Stromal cell of bone marrow (primary cell): Measurements from ENCODE around the gene DBN1.
A peak's percentile ranks its signal among the peaks of the same experiment; 100 is the strongest.

Experiments
- DNase-seq: peaks from one replicate; pipeline ENCODE4 v3.0.0-alpha.2; 2012; ENCODE audit warnings: low read depth

DBN1 gene

DNA sequence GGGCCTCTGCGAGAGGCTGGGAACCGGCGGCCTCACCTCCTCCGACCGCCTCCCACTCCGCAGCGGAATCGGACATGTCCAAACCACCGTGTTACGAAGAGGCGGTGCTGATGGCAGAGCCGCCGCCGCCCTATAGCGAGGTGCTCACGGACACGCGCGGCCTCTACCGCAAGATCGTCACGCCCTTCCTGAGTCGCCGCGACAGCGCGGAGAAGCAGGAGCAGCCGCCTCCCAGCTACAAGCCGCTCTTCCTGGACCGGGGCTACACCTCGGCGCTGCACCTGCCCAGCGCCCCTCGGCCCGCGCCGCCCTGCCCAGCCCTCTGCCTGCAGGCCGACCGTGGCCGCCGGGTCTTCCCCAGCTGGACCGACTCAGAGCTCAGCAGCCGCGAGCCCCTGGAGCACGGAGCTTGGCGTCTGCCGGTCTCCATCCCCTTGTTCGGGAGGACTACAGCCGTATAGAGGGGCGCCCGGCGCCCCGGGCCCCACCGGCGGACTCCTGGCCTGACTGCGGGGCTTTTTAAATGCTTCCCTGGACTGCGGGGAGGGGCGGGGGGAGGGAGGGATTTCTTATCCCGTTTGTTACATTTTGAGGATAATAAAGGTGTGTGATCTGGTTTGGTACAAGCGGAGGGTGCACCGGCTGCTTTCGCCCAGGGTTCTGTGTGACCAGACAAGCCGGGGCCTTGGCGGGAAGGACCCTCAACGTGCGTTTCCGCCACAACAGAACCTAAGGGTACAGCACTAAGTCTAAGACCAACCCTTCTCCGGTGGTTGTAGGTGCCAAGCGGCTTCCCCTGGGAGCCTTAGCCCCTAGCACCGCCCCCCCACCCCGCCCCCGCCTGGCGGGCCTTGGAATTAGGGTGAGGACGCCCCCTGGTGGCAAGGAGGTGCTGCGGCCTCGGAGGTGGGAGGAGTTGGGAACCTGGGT, 17.5 kb downstream of the DBN1 start:
- DNase-seq, result peak; percentile 67

GRCh38 chr5:177455036-177455660, 18.3 kb downstream of the DBN1 start:
- no peak for DNase-seq

DNA sequence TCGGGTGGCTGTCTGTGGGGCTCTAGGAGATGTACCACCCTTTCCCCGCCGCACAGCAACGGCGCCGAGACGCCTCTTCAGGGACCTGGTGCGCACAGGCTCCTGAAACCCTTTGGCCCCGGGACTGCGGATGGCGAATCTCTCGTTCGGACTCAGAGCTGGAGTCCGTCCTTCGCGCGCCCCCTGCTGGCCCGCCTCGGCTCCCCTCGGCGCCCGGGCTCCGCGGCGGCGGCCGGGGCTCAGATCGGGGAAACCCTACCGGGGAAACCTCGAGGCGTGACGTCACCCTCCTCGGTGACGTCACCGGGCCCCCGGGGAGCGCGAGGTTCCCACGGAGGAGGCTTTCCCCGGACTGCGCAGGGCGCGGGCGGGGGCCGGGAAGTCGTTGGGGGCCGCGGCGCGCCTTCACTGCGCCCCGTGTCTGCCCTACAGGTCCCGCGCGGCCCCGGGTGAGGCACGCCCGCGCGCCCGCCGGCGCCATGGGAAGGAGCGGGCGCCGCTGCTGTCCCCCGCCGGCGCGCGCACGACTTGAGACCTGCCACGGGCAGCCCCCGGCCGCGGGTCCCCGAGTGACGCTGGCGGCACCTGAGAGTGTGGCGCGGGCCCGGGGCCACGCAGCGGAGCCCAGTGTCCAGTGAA, 18.9 kb downstream of the DBN1 start:
- DNase-seq, result peak; percentile 74

GRCh38 chr5:177453852-177454396, 19.5 kb downstream of the DBN1 start:
- DNase-seq, result no peak

DNA sequence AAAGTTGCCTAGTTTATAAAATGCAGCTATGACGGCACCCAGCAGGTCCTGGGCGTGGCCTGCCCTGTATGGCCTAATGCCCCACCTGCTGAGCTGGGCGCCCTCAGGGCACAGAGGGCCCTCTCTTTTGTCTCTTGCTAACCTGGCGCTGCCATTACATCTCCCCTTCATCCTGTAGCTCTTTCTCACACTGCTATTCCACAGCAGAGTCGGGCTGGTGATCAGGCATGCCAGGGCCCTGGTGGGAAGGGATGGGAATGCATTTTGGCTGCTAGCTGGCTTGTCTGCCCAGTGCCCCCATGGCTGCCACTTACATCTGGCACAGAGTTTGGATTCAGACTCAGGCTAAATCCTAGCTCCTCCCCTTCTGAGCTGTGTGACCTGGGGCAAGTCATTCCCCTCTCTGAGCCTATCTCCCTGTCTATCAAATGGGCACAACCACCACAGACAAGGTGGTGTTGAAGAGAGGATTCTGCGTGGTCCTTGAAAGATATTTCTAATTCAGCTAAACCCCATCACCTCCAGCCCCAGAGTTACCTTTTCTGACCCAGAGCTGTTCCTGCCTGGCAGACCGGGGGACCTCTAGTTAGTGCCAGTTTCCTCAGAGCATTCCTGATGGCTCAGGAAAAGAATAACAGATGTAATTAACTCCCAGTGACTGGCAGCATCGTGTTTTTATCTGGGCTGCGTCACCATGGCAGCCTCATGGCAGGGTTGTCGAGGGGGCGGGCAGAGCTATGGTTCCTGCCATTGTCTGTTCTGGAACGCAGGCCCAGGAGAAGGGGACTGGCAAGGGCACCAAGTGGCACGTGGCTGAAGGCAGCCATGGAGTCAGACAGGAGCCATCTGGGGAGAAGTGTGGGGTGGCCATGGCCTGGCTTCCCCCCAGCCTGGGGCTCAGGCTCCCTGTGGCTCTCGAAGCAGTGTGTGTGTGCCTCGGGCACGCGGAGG, 20.5 kb downstream of the DBN1 start:
- no peak for DNase-seq

DNA sequence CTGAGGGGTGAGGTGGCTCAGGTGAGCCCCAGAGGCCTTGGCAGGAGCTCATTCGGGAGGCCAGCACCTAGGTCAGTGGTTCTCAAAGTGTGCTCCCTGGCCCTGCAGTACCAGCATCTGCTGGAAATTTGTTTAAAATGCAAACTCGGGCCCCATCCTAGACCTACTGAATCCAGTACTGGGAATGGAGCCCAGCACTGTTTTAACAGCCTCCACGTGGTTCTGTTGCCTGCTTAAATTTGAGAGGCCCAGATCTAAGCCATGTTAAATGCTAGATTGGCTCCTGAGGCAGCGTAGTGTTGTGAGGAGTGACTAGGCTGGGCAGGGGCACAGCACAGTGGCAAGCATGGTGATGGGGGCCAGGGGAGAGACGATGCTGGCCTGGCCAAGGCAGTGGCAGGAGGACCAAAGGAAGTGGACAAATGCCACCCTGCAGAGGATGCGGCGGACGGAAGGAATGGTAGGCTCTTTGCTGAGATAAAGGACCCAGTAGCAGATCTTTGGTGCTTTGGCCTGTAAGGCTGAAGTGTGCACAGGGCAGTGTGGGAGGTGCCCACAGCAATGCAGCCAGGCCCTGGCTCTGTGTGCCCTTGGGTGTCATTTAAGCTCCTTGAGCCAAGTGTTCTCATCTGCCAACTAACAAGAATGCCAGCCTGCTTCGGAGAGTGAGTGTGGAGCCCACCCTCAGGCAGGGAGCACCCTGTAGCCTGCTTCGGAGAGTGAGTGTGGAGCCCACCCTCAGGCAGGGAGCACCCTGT, 22.6 kb downstream of the DBN1 start:
- DNase-seq, result no peak

DNA sequence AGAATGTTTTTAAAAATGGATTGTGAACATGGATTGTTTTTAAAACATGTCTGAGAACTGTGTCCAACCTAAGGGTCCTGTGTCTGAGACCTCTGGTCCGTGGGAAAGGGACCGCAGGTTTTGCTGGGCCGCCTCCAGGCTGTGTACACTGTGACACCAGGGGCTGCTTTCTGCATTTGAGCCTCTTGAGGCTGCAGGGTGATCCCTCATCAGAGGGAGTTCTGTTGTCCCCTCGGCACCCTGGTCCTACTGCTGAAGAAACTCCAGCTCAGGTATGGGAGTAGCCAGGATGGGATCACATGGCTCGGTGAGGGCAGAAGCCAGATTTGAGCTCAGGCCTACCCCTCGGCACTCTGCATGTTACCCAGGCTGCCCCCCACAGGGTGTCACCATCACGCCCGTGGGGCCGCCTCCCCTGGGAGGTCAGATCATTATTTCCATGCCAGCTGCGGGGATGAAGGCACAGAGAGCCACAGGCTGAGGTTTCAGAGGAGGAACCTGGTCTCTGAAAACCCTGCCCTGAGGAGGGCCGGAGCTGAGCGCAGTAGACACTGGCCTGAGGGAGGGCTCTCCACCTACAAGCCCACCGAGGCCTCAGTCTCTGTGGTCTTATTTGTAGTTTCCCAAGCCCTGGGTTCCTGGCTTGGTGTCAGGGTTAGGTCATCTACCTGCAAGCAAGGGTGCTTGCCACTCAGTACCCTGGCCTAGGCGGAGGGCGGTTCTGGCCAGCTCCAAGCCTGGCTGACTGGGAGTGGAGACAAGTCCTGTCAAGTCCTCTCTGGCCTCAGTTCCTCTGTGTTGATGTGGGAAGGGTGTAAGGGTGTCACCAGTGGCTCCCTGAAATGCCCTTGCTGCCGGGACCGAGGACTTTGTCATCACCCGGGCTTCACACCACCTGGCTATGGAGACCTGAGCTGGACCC, 24.0 kb downstream of the DBN1 start:
- no peak for DNase-seq

DNA sequence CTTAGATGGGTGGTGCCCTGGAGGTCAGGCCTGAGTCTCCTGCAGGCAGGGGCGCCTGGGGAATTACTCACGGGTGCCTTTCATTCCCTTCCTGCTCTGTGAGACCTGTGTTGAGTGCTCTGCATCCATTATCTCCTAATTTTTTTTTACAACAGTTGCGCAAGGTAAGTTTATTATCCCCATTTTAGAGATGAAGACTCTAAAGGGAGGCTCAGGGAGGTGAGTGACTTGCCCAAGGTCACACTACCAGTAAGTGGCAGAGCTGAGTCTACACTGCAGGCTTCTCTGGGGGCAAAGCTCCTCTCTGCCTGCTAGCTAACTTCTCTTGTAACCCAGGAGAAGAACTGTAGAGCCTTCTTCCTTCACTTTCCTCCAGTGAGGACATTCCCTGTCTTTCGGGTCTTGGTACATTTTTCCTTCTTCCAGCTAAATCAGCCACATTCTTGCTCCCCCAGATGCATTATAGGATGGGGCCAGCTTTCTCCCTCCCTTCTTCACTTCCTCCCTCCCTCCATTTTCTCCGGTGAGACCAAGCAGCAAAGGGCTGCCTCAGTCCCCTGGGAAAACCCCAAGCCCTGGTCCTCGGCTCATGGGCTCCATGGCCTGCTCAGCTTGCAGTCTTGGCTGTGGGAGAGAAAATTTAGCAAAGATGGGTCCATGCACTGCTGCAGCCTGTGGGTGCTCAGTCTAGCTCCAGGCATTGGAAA, 25.0 kb downstream of the DBN1 start:
- no peak for DNase-seq

DNA sequence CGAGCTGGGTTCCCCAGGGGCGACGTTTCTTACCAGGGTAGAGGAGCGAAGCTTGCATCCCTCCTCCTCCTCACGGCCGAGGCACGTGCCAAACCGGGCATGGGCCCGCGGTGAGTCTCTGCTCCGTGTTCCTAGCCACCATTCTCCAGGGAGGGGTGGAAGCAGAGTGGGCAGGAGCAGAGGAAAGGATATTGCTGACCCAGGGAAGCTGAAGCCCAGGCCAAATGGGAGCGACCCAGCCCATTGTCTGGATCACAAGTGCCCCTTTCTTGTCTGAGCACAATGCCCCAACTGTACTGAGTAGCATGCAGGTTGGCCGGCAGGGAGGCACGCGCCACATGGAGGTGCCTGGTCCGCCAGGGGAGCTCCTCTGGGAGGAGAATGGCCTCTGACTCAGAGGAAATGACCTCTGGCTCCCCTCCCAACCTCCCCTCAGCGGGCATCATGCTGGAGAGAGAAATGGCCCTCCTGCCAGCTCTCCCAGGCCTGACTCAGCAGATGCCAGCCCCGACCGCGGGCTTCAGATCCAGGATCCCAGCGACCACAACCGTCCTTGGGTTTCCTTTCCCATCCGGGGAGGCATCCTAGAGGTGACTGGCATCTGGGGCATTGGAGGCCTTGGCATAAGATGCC, 25.7 kb downstream of the DBN1 start:
- DNase-seq, result peak; percentile 57

DNA sequence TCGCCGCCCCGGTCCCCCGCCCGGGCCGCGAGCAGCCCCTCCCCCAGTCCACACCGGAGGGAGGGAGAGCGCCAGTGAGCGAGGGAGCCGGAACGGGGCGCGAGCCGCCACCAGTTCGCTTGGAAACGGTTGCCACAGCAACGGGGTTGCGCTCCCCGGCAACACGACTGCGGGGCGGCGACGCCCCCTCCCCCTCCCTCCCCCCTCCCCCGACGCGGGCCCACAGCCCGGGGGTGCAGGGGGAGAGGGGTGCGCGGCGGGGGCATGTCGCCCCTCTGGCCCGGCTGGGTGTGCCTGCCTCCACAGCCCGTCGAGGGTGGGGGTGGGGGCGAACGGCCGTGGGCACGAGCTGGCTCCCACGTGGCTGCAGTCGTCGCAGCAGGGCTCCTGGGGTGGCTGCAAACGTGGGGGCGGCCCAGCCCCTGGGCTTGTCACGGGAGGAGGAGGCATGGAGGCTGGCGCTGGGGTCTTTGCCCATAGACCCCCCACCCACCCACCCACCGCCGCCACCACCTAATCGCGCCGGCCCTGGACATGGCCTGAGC, 26.3 kb downstream of the DBN1 start:
- no peak for DNase-seq

DNA sequence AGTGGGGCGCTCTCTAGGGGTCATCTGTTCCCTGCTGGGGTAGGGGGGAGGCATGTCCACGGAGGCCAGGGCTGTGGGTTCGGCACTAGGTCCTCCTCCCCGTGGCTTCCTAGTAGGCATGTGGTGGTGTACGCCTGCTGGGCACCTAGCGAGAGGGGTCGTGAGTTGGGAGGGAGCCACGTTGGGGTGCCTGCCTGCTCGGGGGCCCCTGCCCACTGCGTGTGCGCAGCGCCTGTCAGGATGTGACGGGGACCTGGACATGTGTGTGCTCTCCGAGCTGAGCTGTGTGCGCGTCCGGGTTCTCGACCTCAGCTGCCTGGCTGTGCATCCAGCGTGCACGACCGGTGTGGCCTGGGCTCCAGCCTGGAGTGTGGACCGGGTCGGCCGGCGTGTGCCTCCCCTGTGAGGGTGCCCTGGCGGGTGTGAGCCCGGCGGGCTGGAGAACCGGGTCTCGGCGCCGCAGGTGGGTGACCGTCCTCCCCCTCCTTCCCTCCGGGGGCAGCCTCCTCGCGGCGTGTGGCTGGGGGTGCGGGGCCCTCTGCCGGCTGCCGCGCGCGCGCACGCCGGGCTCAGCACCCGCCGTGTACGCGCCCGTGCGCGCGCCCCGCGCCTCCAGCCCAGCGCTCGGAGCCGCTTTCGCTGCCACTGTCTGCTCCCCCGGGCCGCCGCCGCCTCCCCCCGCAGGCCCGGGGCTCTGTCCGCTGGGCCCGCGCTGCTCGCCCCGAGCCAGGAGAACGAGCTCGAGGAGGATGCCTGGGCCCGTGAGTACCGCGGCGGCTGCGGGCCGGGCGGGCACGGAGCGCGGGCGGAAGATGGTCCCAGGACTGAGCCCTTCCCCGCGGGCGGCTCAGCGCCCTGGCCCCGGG, 27.0 kb downstream of the DBN1 start, which contains the start of gene PRR7:
PRR7 (plus strand) TSS at position 615 of the 866 bp plus-strand sequence. CDS start 8,254 bp downstream, outside the sequence.
- DNase-seq, result peak; percentile 44

GRCh38 chr5:177445917-177446199, 27.6 kb downstream of the DBN1 start:
- no peak for DNase-seq

DNA sequence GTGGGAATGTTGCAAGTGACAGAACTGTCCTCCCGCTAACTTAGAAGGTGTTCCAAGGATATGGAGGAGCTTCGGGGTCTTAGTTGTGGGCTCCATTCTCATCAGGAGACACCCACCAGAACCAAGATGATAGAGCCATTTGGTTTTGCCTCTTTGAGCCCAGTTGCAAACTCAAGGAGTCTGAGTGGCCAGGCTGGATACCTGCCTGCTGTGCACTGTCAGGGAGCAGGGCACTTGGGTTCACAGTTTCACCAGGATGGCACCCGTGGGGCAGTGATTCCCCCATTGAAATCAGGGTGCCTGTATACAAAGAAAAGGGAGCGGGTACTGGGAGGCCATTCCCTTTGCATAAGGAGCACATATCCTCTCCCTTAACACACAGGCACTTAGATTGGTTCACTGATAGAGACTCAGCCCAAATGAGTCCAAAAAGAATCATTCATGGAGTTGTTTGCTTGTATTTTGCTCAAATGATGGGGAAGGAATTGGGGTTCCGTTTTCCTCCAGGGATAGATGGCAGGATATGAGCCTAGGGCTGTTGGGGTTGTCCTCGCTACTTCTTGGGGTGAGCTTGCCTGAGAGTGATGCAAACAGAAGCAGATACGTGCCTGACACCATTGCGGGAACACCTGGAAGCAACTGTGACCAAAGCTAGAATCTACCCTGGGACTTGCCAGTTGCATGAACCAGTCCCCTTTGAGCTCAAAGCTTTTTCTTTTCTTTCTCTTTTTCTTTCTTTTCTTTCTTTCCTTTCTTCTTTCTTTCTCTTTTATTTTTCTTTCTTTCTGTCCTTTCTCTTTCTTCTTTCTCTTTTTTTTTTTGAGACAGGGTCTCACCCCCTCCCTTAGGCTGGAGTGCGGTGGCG, 28.1 kb downstream of the DBN1 start:
- no peak for DNase-seq

DNA sequence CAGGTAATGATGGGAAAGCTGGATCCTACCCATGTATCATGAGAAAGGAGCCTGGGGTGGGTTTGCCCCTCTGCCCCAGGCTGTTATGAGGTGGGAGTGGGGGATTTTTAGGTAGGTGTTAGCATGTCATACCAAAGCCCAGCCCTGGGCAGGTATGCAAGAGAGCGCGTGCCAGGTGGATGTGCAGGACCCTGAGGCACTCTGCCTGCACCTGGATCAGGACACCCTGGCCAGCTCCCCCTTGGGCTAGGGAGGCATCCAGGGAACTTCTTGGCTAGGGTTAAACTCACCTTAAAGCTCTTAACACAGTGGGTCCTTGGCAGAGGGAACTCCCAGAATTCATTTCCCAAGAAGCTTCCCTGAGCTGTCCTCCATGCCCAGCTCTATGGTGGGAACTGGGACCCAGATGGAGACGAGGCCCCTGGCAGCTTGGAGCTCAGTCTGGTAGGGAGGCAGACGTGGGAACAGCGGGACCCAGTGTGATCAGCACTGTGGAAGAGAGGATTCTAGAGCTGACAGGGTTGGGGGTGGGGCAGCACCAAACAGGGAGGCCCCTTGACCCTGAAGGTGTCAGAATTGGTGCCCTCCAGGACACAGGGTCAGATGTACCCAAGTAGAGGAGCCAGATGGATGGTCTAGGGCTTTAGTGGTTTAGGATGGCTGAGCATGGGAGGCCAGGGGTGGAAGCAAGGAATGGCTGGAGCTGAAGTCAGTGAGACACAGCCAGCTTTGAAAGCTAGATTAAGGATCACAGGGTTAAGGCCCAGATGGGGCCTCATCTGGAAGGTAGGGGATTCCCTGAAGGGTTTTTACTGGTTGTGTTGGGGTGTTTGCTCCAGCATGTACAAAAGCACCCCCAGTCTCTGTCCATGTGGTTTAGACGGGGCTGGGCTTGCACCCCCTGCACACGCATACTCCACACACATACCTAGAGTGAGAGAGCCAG, 29.1 kb downstream of the DBN1 start:
- no peak for DNase-seq
